GM12872 (cell line): ENCODE data around the gene CHRNB1.

Source experiments
- CTCF ChIP-seq: IDR thresholded peaks from 3 replicates; pipeline ENCODE4 v1.5.1; 2011; ENCODE audit warnings: low read depth, mild to moderate bottlenecking, low read length, moderate library complexity; ENCODE audit not compliant: insufficient read depth

CHRNB1 gene

GRCh38 chr17:7501729-7502128 is 56.9 kb downstream of the CHRNB1 start:
- no peak for TF ChIP-seq CTCF

GRCh38 chr17:7502171-7502847 is 57.4 kb downstream of the CHRNB1 start:
- TF ChIP-seq CTCF, result no peak

GRCh38 chr17:7502987-7503386 is 58.1 kb downstream of the CHRNB1 start:
- TF ChIP-seq CTCF, result peak; percentile 36; the same call in 1 of the 3 replicates

- no peak for TF ChIP-seq CTCF
These were observed 58.7 kb downstream of the CHRNB1 start for GRCh38 chr17:7503521-7503920.
